ENCODE measurements around the gene COPS8.

- TF ChIP-seq, protein P1, sequence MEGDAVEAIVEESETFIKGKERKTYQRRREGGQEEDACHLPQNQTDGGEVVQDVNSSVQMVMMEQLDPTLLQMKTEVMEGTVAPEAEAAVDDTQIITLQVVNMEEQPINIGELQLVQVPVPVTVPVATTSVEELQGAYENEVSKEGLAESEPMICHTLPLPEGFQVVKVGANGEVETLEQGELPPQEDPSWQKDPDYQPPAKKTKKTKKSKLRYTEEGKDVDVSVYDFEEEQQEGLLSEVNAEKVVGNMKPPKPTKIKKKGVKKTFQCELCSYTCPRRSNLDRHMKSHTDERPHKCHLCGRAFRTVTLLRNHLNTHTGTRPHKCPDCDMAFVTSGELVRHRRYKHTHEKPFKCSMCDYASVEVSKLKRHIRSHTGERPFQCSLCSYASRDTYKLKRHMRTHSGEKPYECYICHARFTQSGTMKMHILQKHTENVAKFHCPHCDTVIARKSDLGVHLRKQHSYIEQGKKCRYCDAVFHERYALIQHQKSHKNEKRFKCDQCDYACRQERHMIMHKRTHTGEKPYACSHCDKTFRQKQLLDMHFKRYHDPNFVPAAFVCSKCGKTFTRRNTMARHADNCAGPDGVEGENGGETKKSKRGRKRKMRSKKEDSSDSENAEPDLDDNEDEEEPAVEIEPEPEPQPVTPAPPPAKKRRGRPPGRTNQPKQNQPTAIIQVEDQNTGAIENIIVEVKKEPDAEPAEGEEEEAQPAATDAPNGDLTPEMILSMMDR (tag by site-specific recombination; IDR thresholded peaks at IDR 0.05), result no peak
- no peak for TF ChIP-seq ZNF362 (tag by site-specific recombination; IDR thresholded peaks at IDR 0.05)
- TF ChIP-seq ZNF302 (tag by site-specific recombination; IDR thresholded peaks at IDR 0.05; ENCODE audit: low read depth), result no peak
- TF ChIP-seq WT1 (tag by site-specific recombination; IDR thresholded peaks at IDR 0.05), result no peak
- TF ChIP-seq PATZ1 (tag by site-specific recombination; IDR thresholded peaks at IDR 0.05), result no peak
- TF ChIP-seq REST (tag by site-specific recombination; IDR thresholded peaks at IDR 0.05), result no peak
- no peak for TF ChIP-seq ZNF777 (tag by site-specific recombination; IDR thresholded peaks at IDR 0.05; ENCODE audit: borderline replicate concordance)
- TF ChIP-seq ZFP3 (tag by site-specific recombination; IDR thresholded peaks at IDR 0.05; ENCODE audit: low read depth), result no peak
Observed at GRCh38 chr2:237041231-237041630, 44.5 kb upstream of the COPS8 start.
